HEK293 (cell line): Measurements from ENCODE around the gene AHRR.

ENCODE experiments used
- CTCF ChIA-PET: fragments of 350-600 bp; formaldehyde crosslinking; extraction: SDS; loops from one replicate; lab custom pipeline; 2021; ENCODE audit warnings: antibody characterized with exemption; lab: Yijun Ruan, JAX
- POLR2A ChIA-PET: fragments of 300-600 bp; formaldehyde crosslinking; extraction: SDS; loops from one replicate; lab custom pipeline; 2020; ENCODE audit warnings: antibody characterized with exemption, inconsistent platforms; lab: Yijun Ruan, JAX
- H3K27ac ChIP-seq: fragments of 200-500 bp; sonication (Bioruptor generic); 2 replicates; pipeline ENCODE4 v1.5.1; 2014; ENCODE audit warnings: low read depth, low read length, control low read depth, inconsistent platforms; ENCODE audit errors: extremely low read depth
- H3K36me3 ChIP-seq, 2 experiments: fragments of 200-500 bp in 1 of 2; sonication (Bioruptor generic) in 1 of 2; 1 replicate in 1 of 2; 2 replicates in 1 of 2; pipeline ENCODE4 v1.5.1; 2014 to 2017; ENCODE audit warnings: inconsistent platforms in 2 of 2, low read length in 2 of 2; ENCODE audit not compliant: control insufficient read depth in 2 of 2, insufficient read depth in 1 of 2
- H3K4me1 ChIP-seq: fragments of 200-500 bp; sonication (Bioruptor generic); 2 replicates; pipeline ENCODE4 v1.5.1; 2014; ENCODE audit warnings: mild to moderate bottlenecking, low read length, inconsistent platforms; ENCODE audit not compliant: control insufficient read depth, insufficient read depth
- H3K4me3 ChIP-seq: 2 replicates; pipeline ENCODE4 v1.5.1; 2011; ENCODE audit warnings: low read depth, mild to moderate bottlenecking, control low read depth, low read length, moderate library complexity
- H3K9me3 ChIP-seq: fragments of 200-500 bp; sonication (Bioruptor generic); 2 replicates; pipeline ENCODE4 v1.5.1; 2014; ENCODE audit warnings: low read depth, low read length, inconsistent platforms; ENCODE audit not compliant: control insufficient read depth, insufficient read depth
- GFI1B ChIP-seq: fragments of 450-650 bp; formaldehyde crosslinking; IDR thresholded peaks from 2 replicates; pipeline ENCODE4 v1.5.1; 2016; ENCODE audit warnings: missing biosample characterization, missing genetic modification characterization
- GLIS2 ChIP-seq: fragments of 450-650 bp; formaldehyde crosslinking; IDR thresholded peaks from 2 replicates; pipeline ENCODE4 v1.5.1; 2016; ENCODE audit warnings: missing biosample characterization, missing genetic modification characterization
- HOXD13 ChIP-seq: sonication (generic); formaldehyde crosslinking; IDR thresholded peaks from 2 replicates; pipeline ENCODE4 v1.8.0; 2022; ENCODE audit warnings: missing genetic modification reagents, borderline replicate concordance
- PRDM1 ChIP-seq: fragments of 450-650 bp; formaldehyde crosslinking; IDR thresholded peaks from 2 replicates; pipeline ENCODE4; 2016; ENCODE audit warnings: missing biosample characterization, missing genetic modification characterization
- PRDM10 ChIP-seq: fragments of 450-650 bp; formaldehyde crosslinking; IDR thresholded peaks from 2 replicates; pipeline ENCODE4 v1.5.1; 2016; ENCODE audit warnings: missing biosample characterization, missing genetic modification characterization
- ZFP41 ChIP-seq: fragments of 450-650 bp; formaldehyde crosslinking; IDR thresholded peaks from 2 replicates; pipeline ENCODE4 v1.5.1; 2016; ENCODE audit warnings: missing biosample characterization, missing genetic modification characterization, borderline replicate concordance
- ZNF155 ChIP-seq: fragments of 450-650 bp; formaldehyde crosslinking; IDR thresholded peaks from 2 replicates; pipeline ENCODE4 v1.5.1; 2016; ENCODE audit warnings: missing biosample characterization, missing genetic modification characterization
- ZNF248 ChIP-seq: fragments of 450-650 bp; formaldehyde crosslinking; IDR thresholded peaks from 2 replicates; pipeline ENCODE4 v1.5.1; 2017; ENCODE audit warnings: missing biosample characterization, missing genetic modification characterization
- ZNF354C ChIP-seq: fragments of 450-650 bp; formaldehyde crosslinking; IDR thresholded peaks from 2 replicates; pipeline ENCODE4 v1.5.1; 2016; ENCODE audit warnings: missing biosample characterization, missing genetic modification characterization, low read depth, borderline replicate concordance
- ZNF37A ChIP-seq: fragments of 450-650 bp; IDR thresholded peaks from 2 replicates; pipeline ENCODE4 v1.5.1; 2018; ENCODE audit warnings: missing biosample characterization, missing genetic modification characterization
- ZNF416 ChIP-seq: fragments of 450-650 bp; formaldehyde crosslinking; IDR thresholded peaks from 2 replicates; pipeline ENCODE4 v1.5.1; 2016; ENCODE audit warnings: missing biosample characterization, missing genetic modification characterization
- ZNF473 ChIP-seq: fragments of 450-650 bp; formaldehyde crosslinking; IDR thresholded peaks from 2 replicates; pipeline ENCODE4 v1.5.1; 2017; ENCODE audit warnings: missing biosample characterization, missing genetic modification characterization
- ZNF600 ChIP-seq: fragments of 450-650 bp; formaldehyde crosslinking; IDR thresholded peaks from 2 replicates; pipeline ENCODE4 v1.5.1; 2016; ENCODE audit warnings: missing biosample characterization, missing genetic modification characterization
- ZNF639 ChIP-seq: fragments of 450-650 bp; formaldehyde crosslinking; IDR thresholded peaks from 2 replicates; pipeline ENCODE4 v1.5.1; 2016; ENCODE audit warnings: missing biosample characterization, missing genetic modification characterization
- ZNF660 ChIP-seq: fragments of 450-650 bp; IDR thresholded peaks from 2 replicates; pipeline ENCODE4 v1.5.1; 2018; ENCODE audit warnings: missing biosample characterization, mild to moderate bottlenecking, missing genetic modification characterization
- ZNF701 ChIP-seq: fragments of 450-650 bp; formaldehyde crosslinking; IDR thresholded peaks from 2 replicates; pipeline ENCODE4 v1.5.1; 2016; ENCODE audit warnings: missing biosample characterization, missing genetic modification characterization
- ZNF704 ChIP-seq: fragments of 450-650 bp; formaldehyde crosslinking; IDR thresholded peaks from 2 replicates; pipeline ENCODE4 v1.5.1; 2016; ENCODE audit warnings: missing biosample characterization, missing genetic modification characterization
- ZNF76 ChIP-seq: fragments of 450-650 bp; formaldehyde crosslinking; IDR thresholded peaks from 2 replicates; pipeline ENCODE4; 2016; ENCODE audit warnings: low read depth, missing biosample characterization, missing genetic modification characterization, borderline replicate concordance
- ZNF768 ChIP-seq: fragments of 450-650 bp; formaldehyde crosslinking; IDR thresholded peaks from 2 replicates; pipeline ENCODE4 v1.5.1; 2018; ENCODE audit warnings: missing biosample characterization, mild to moderate bottlenecking, missing genetic modification characterization

Gene AHRR

GRCh38 chr5:456351-457194 lies 135.1 kb downstream of the AHRR start (continued):
- TF ChIP-seq ZNF354C (tag by site-specific recombination) = no peak
- TF ChIP-seq ZNF473 (tag by site-specific recombination) = no peak
- no peak for TF ChIP-seq ZNF37A (tag by site-specific recombination)
- TF ChIP-seq ZNF768 (tag by site-specific recombination) = no peak
- no peak for TF ChIP-seq ZNF416 (tag by site-specific recombination)
- no peak for TF ChIP-seq ZNF701 (tag by site-specific recombination)
- no peak for TF ChIP-seq ZNF600 (tag by site-specific recombination)

GRCh38 chr5:457195-457961 lies 135.9 kb downstream of the AHRR start:
- H3K9me3 ChIP-seq = no peaks in the 10 kb centered on the region
- POLR2A ChIA-PET = no interaction called here
- no peak overlapping the region for H3K4me3 ChIP-seq
- H3K36me3 ChIP-seq = peaks cover 40 to 89% of the 10 kb centered on the region in 2 experiments
- H3K4me1 ChIP-seq = no peaks in the 10 kb centered on the region
- no peak overlapping the region for H3K27ac ChIP-seq
- CTCF ChIA-PET = interaction anchor here (1.2 kb wide), 1 partner anchor 11 kb away, joined by 6 read pairs; no protein-coding TSS in a partner anchor
- TF ChIP-seq ZNF155 (tag by site-specific recombination) = no peak
- no peak for TF ChIP-seq HOXD13
- no peak for TF ChIP-seq ZNF660
- TF ChIP-seq PRDM10 (tag by site-specific recombination) = no peak
- TF ChIP-seq ZNF76 (tag by site-specific recombination) = no peak
- no peak for TF ChIP-seq ZNF248
- TF ChIP-seq, all 188 proteins: peak for 0

- H3K4me3 ChIP-seq = no peak overlapping the region
- ChIA-PET CTCF (no interaction called here), POLR2A (no interaction called here)
- no peaks in the 10 kb centered on the region for H3K4me1 ChIP-seq
- H3K27ac ChIP-seq = no peak overlapping the region
- H3K36me3 ChIP-seq = peaks cover 54 to 86% of the 10 kb centered on the region in 2 experiments
- H3K9me3 ChIP-seq = no peaks in the 10 kb centered on the region
- TF ChIP-seq GLIS2 (0 out of 2 replicates have a peak, but pooled peaks have one; percentile 12), PRDM1 (tag by site-specific recombination) (peak; percentile 46; the same call in 1 of the 2 replicates), ZNF704 (tag by site-specific recombination) (no peak), ZFP41 (tag by site-specific recombination) (no peak), GFI1B (tag by site-specific recombination) (no peak), ZNF639 (tag by site-specific recombination) (no peak)
These were observed 137.2 kb downstream of the AHRR start for GRCh38 chr5:458547-459353.
